Endothelial cell of umbilical vein (primary cell): ENCODE measurements around the gene GRM7. TPM values are rescaled to one million over a fixed set of nuclear protein-coding genes. Genes with fewer than 3 reads are reported as not detected.

Experiments used
- BruUV-seq: library from RNA; stranded (reverse); fragments of 400-500 nt; replicated peaks from 2 replicates; lab custom pipeline; 2021; lab: Mats Ljungman, UMichigan
- CTCF ChIA-PET: fragments of 300-600, 350-600 bp; sonication (Branson Sonifier 250); formaldehyde crosslinking; loops from one replicate; lab custom pipeline; 2021; ENCODE audit warnings: antibody characterized with exemption, inconsistent platforms; lab: Charles Lee
- POLR2A ChIA-PET: fragments of 300-600, 350-600 bp; sonication (Branson Sonifier 250); formaldehyde crosslinking; loops from one replicate; lab custom pipeline; 2021; ENCODE audit warnings: antibody characterized with exemption, inconsistent platforms; lab: Charles Lee
- DNase-seq: peaks from one replicate; pipeline ENCODE4 v3.0.0-alpha.2; 2011; ENCODE audit warnings: low read depth, low spot score
- FAIRE-seq: peaks from 2 replicates; lab custom pipeline; 2011; peaks lifted over from hg19 to GRCh38; lab: Jason Lieb, UNC
- H2AFZ ChIP-seq: 2 replicates; pipeline ENCODE4 v1.6.0; 2012; ENCODE audit warnings: low read depth, low read length, control low read depth, inconsistent platforms
- H3K27ac ChIP-seq: 2 replicates; pipeline ENCODE4 v1.5.1; 2011; ENCODE audit warnings: low read depth, mild to moderate bottlenecking, control low read depth, low read length, moderate library complexity; ENCODE audit not compliant: insufficient read depth
- H3K27me3 ChIP-seq, 2 experiments: 2 replicates each; pipeline versions ENCODE4 v1.6.0 to v1.6.1; 2011; ENCODE audit warnings: low read length in 2 of 2, mixed read lengths in 1 of 2; ENCODE audit not compliant: control insufficient read depth in 2 of 2, insufficient read depth in 2 of 2
- H3K36me3 ChIP-seq, 2 experiments: 2 replicates in 1 of 2; 3 replicates in 1 of 2; pipeline ENCODE4 v1.5.1; 2011; ENCODE audit warnings: low read length in 2 of 2, mild to moderate bottlenecking in 1 of 2, moderate library complexity in 1 of 2; ENCODE audit not compliant: control insufficient read depth in 2 of 2, insufficient read depth in 2 of 2; ENCODE audit errors: extremely low read depth in 1 of 2
- H3K4me1 ChIP-seq: 3 replicates; pipeline ENCODE4 v1.5.1; 2011; ENCODE audit warnings: mild to moderate bottlenecking, low read length; ENCODE audit not compliant: control insufficient read depth, insufficient read depth; ENCODE audit errors: extremely low read depth
- H3K4me2 ChIP-seq: 2 replicates; pipeline ENCODE4 v1.6.1; 2011; ENCODE audit warnings: low read length, control low read depth, mixed read lengths; ENCODE audit not compliant: insufficient read depth
- H3K4me3 ChIP-seq, 3 experiments: fragments of 200-600 bp in 1 of 3; sonication (generic), shearing (Covaris generic) in 1 of 3; replicated peaks in 1 of 3; 2 replicates each; pipeline ENCODE4 v1.5.1; 2011 to 2016; ENCODE audit warnings: control low read depth in 3 of 3, low read length in 3 of 3, mild to moderate bottlenecking in 2 of 3, inconsistent platforms in 1 of 3, low read depth in 1 of 3, moderate library complexity in 1 of 3; ENCODE audit not compliant: insufficient read depth in 1 of 3
- H3K79me2 ChIP-seq: 2 replicates; pipeline ENCODE4 v1.6.0; 2012; ENCODE audit warnings: low read length, inconsistent platforms; ENCODE audit not compliant: control insufficient read depth, insufficient read depth
- H3K9ac ChIP-seq: replicated peaks from 2 replicates; pipeline ENCODE3; 2011; ENCODE audit warnings: low read length, control low read depth; ENCODE audit not compliant: insufficient read depth; ENCODE audit errors: extremely low read depth
- H3K9me1 ChIP-seq: replicated peaks from 3 replicates; pipeline ENCODE4 v1.6.0; 2011; ENCODE audit warnings: mild to moderate bottlenecking, low read length; ENCODE audit not compliant: control insufficient read depth, insufficient read depth; ENCODE audit errors: extremely low read depth
- H3K9me3 ChIP-seq: replicated peaks from 2 replicates; pipeline ENCODE4 v1.5.1; 2012; ENCODE audit warnings: low read length, inconsistent platforms; ENCODE audit not compliant: control insufficient read depth, insufficient read depth
- H4K20me1 ChIP-seq: replicated peaks from 2 replicates; pipeline ENCODE3; 2011; ENCODE audit warnings: mild to moderate bottlenecking, low read length; ENCODE audit not compliant: control insufficient read depth, insufficient read depth; ENCODE audit errors: extremely low read depth
- CTCF ChIP-seq, 2 donors: IDR thresholded peaks; 1 replicate in 1 of 2; 2 replicates in 1 of 2; pipeline ENCODE4 v1.5.1; 2011; ENCODE audit warnings: low read length in 2 of 2, mild to moderate bottlenecking in 2 of 2, moderate library complexity in 2 of 2, control low read depth in 1 of 2, inconsistent platforms in 1 of 2, low read depth in 1 of 2; ENCODE audit not compliant: insufficient read depth in 1 of 2; ENCODE audit errors: extremely low read depth in 1 of 2
- EZH2 ChIP-seq: IDR thresholded peaks from 2 replicates; pipeline ENCODE4 v1.6.1; 2012; ENCODE audit warnings: borderline replicate concordance, low read depth, mild to moderate bottlenecking, moderate library complexity, low read length, inconsistent platforms; ENCODE audit not compliant: severe bottlenecking
- GATA2 ChIP-seq: IDR thresholded peaks from 2 replicates; pipeline ENCODE4 v1.7.0; 2011; ENCODE audit warnings: low read depth, mild to moderate bottlenecking, moderate library complexity, mixed read lengths, low read length; ENCODE audit not compliant: insufficient read length, insufficient read depth
- JUN ChIP-seq: IDR thresholded peaks from 2 replicates; pipeline ENCODE4 v1.6.1; 2011; ENCODE audit warnings: borderline replicate concordance, low read depth; ENCODE audit not compliant: insufficient read length, insufficient read depth
- MAX ChIP-seq: IDR thresholded peaks from 2 replicates; pipeline ENCODE4 v1.6.1; 2011; ENCODE audit not compliant: insufficient read depth, insufficient read length
- POLR2A ChIP-seq: IDR thresholded peaks from 2 replicates; pipeline ENCODE4 v1.6.1; 2012; ENCODE audit warnings: low read depth, mild to moderate bottlenecking, control low read depth, low read length
- POLR2AphosphoS5 ChIP-seq: IDR thresholded peaks from 2 replicates; pipeline ENCODE4 v1.6.1; 2012; ENCODE audit warnings: low read depth, mild to moderate bottlenecking, control low read depth, low read length, moderate library complexity; ENCODE audit not compliant: insufficient read depth
- dilution Hi-C: fragments of 300-500 bp; cut with MboI; formaldehyde crosslinking; loops from one replicate; pipeline ENCODE4 v1.15.0; 2019; ENCODE audit warnings: low sequenced_read_pairs; ENCODE audit not compliant: extremely low pct_ligation_motif_present
- intact Hi-C: fragments of 100-400 bp; cut with micrococcal nuclease; formaldehyde crosslinking; loops from one replicate; pipeline ENCODE4 v1.10.0; 2022
- polyA plus RNA-seq, 4 experiments: library from polyadenylated mRNA; depleted of rRNA in 3 of 4; stranded (reverse) in 3 of 4; unstranded in 1 of 4; fragments of >200 nt; gene quantifications; 2 replicates each; pipeline versions ENCODE4 v1.2.1 to v1.2.3, GENCODE V29; 2011 to 2012; ENCODE audit warnings: missing spikeins in 1 of 4
- total RNA-seq: library from RNA; stranded (reverse); gene quantifications from 2 replicates; pipeline ENCODE4 v1.2.3, GENCODE V29; 2021

GRM7 gene
- total and polyA plus RNA-seq, 2 donors (not counting 3 experiments of a cell fraction or from before 2014, with no cell fraction given), result 0.12 TPM; not detected in 1

- no TSS peak for BruUV-seq
- no peak for DNase-seq
- CTCF ChIA-PET, result interaction anchor here (3.2 kb wide), 1 partner anchor 10 kb away, joined by 12 read pairs; no protein-coding TSS in a partner anchor
These were observed 354.8 kb downstream of the GRM7 start for GRCh38 chr3:7215706-7216105.

GRCh38 chr3:7226393-7226792 is 365.5 kb downstream of the GRM7 start:
- BruUV-seq, result no TSS peak
- H3K9ac ChIP-seq, result no peak overlapping the region
- no peak for TF ChIP-seq MAX
- no peak for TF ChIP-seq CTCF (IDR thresholded peaks at IDR 0.05; ENCODE audit: extremely low read depth in 1 of 2, insufficient read depth in 1 of 2, low read depth in 1 of 2, low read length in 2 of 2)
- POLR2A ChIA-PET, result no interaction called here
- no peaks in the 10 kb centered on the region for H3K79me2 ChIP-seq
- no peak overlapping the region for H3K4me2 ChIP-seq
- dilution Hi-C loops (no loop called here), intact Hi-C loops (no loop called here)
- no peaks in the 10 kb centered on the region for H3K9me1 ChIP-seq
- CTCF ChIA-PET, result no interaction called here
- H3K4me3 ChIP-seq, result no peak overlapping the region
- no peaks in the 10 kb centered on the region for H4K20me1 ChIP-seq
- no peak overlapping the region for H3K27ac ChIP-seq
- H2AFZ ChIP-seq, result no peak overlapping the region
- no peaks in the 10 kb centered on the region for H3K4me1 ChIP-seq
- no peaks in the 10 kb centered on the region for H3K9me3 ChIP-seq
- DNase-seq (no peak), FAIRE-seq (no peak)
- H3K27me3 ChIP-seq, result no peaks in the 10 kb centered on the region
- H3K36me3 ChIP-seq, result no peaks in the 10 kb centered on the region

More at GRCh38 chr3:7215706-7216105, 354.8 kb downstream of the GRM7 start:
- no peaks in the 10 kb centered on the region for H3K27me3 ChIP-seq
- intact Hi-C loops, result no loop called here
- H3K36me3 ChIP-seq, result no peaks in the 10 kb centered on the region
- no peaks in the 10 kb centered on the region for H3K9me3 ChIP-seq
- TF ChIP-seq EZH2 (no peak), JUN (no peak), GATA2 (no peak), POLR2A (no peak), MAX (no peak), POLR2AphosphoS5 (no peak)
- no peak overlapping the region for H2AFZ ChIP-seq
- no peaks in the 10 kb centered on the region for H3K4me1 ChIP-seq
- dilution Hi-C loops, result no loop called here
- no peaks in the 10 kb centered on the region for H4K20me1 ChIP-seq
- no peaks in the 10 kb centered on the region for H3K9me1 ChIP-seq
- H3K4me2 ChIP-seq, result no peak overlapping the region
- no peak overlapping the region for H3K9ac ChIP-seq
- no peak for FAIRE-seq
- POLR2A ChIA-PET, result no interaction called here
- no peak overlapping the region for H3K27ac ChIP-seq
- H3K4me3 ChIP-seq, result no peak overlapping the region
- no peaks in the 10 kb centered on the region for H3K79me2 ChIP-seq
